H9 (cell line): ENCODE measurements around the gene CCDC88C. TPM values are rescaled to one million over a fixed set of nuclear protein-coding genes. Genes with fewer than 3 reads are reported as not detected.

Experiments used
- DNase-seq: peaks from one replicate; pipeline ENCODE4 v3.0.0-alpha.2; 2017
- H2AFZ ChIP-seq: one replicate; pipeline ENCODE4 v1.6.1; 2013; ENCODE audit warnings: mild to moderate bottlenecking, low read length, control low read depth, moderate library complexity
- H2AK5ac ChIP-seq: 2 replicates; pipeline ENCODE4 v1.6.1; 2013; ENCODE audit warnings: low read length, control low read depth, mixed read lengths; ENCODE audit not compliant: insufficient read length
- H2BK120ac ChIP-seq: one replicate; pipeline ENCODE4 v1.6.1; 2013; ENCODE audit warnings: low read depth, mild to moderate bottlenecking, low read length, control low read depth, inconsistent platforms; ENCODE audit not compliant: poor library complexity, severe bottlenecking
- H2BK12ac ChIP-seq: 2 replicates; pipeline ENCODE4 v1.6.1; 2013; ENCODE audit warnings: low read length, control low read depth, mixed read lengths, low read depth; ENCODE audit not compliant: insufficient read length
- H2BK15ac ChIP-seq: 2 replicates; pipeline ENCODE4 v1.6.1; 2013; ENCODE audit warnings: low read depth, low read length, control low read depth
- H2BK20ac ChIP-seq: one replicate; pipeline ENCODE4 v1.6.1; 2013; ENCODE audit warnings: low read depth, mild to moderate bottlenecking, low read length, control low read depth, inconsistent platforms; ENCODE audit not compliant: poor library complexity, severe bottlenecking
- H2BK5ac ChIP-seq: 2 replicates; pipeline ENCODE4 v1.6.1; 2013; ENCODE audit warnings: low read length, control low read depth, mixed read lengths; ENCODE audit not compliant: insufficient read length
- H3K14ac ChIP-seq: 2 replicates; pipeline ENCODE4 v1.6.1; 2013; ENCODE audit warnings: low read length, control low read depth; ENCODE audit not compliant: insufficient read depth
- H3K18ac ChIP-seq: 2 replicates; pipeline ENCODE4 v1.6.1; 2013; ENCODE audit warnings: low read depth, mild to moderate bottlenecking, mixed read lengths, low read length, control low read depth; ENCODE audit not compliant: insufficient read length
- H3K23ac ChIP-seq: 2 replicates; pipeline ENCODE4 v1.6.1; 2013; ENCODE audit warnings: low read length, control low read depth, mixed read lengths, low read depth; ENCODE audit not compliant: insufficient read length
- H3K23me2 ChIP-seq: 2 replicates; pipeline ENCODE4 v1.6.1; 2013; ENCODE audit warnings: low read depth, mild to moderate bottlenecking, mixed read lengths, low read length, control low read depth; ENCODE audit not compliant: insufficient read length, poor library complexity, severe bottlenecking
- H3K27ac ChIP-seq: 2 replicates; pipeline ENCODE4 v1.5.1; 2013; ENCODE audit warnings: low read length, control low read depth, mixed read lengths, low read depth; ENCODE audit not compliant: insufficient read length
- H3K27me3 ChIP-seq: 2 replicates; pipeline ENCODE4 v1.6.1; 2013; ENCODE audit warnings: low read length, control low read depth, inconsistent platforms; ENCODE audit not compliant: insufficient read depth
- H3K4ac ChIP-seq: 2 replicates; pipeline ENCODE4 v1.6.1; 2013; ENCODE audit warnings: low read depth, mild to moderate bottlenecking, control low read depth, inconsistent platforms, low read length, moderate library complexity
- H3K4me1 ChIP-seq: 2 replicates; pipeline ENCODE4 v1.6.1; 2013; ENCODE audit warnings: low read length, control low read depth, inconsistent platforms; ENCODE audit not compliant: insufficient read depth
- H3K4me2 ChIP-seq: 2 replicates; pipeline ENCODE4 v1.6.1; 2013; ENCODE audit warnings: low read length, control low read depth, mixed read lengths; ENCODE audit not compliant: insufficient read length, insufficient read depth
- H3K56ac ChIP-seq: 2 replicates; pipeline ENCODE4 v1.6.1; 2013; ENCODE audit warnings: low read depth, mild to moderate bottlenecking, mixed read lengths, low read length, control low read depth; ENCODE audit not compliant: insufficient read length
- H3K79me1 ChIP-seq: 2 replicates; pipeline ENCODE4 v1.6.1; 2013; ENCODE audit warnings: low read depth, mild to moderate bottlenecking, moderate library complexity, low read length, control low read depth, inconsistent platforms; ENCODE audit not compliant: insufficient read depth, poor library complexity, severe bottlenecking
- H3K79me2 ChIP-seq: 2 replicates; pipeline ENCODE4 v1.6.1; 2013; ENCODE audit warnings: low read length, control low read depth, inconsistent platforms; ENCODE audit not compliant: insufficient read depth
- H3K9ac ChIP-seq: 2 replicates; pipeline ENCODE4 v1.6.1; 2013; ENCODE audit warnings: low read length, control low read depth, mixed read lengths; ENCODE audit not compliant: insufficient read length; ENCODE audit errors: extremely low read depth
- H3K9me3 ChIP-seq: one replicate; pipeline ENCODE4 v1.6.1; 2013; ENCODE audit warnings: low read depth, low read length, inconsistent platforms; ENCODE audit not compliant: control insufficient read depth
- H3T11ph ChIP-seq: one replicate; pipeline ENCODE4 v1.6.1; 2013; ENCODE audit warnings: mild to moderate bottlenecking, low read length, control low read depth, inconsistent platforms
- H4K20me1 ChIP-seq: one replicate; pipeline ENCODE4 v1.6.1; 2013; ENCODE audit not compliant: control insufficient read depth, insufficient read length, insufficient read depth
- H4K5ac ChIP-seq: 2 replicates; pipeline ENCODE4 v1.6.1; 2013; ENCODE audit warnings: low read depth, mild to moderate bottlenecking, mixed read lengths, low read length, control low read depth; ENCODE audit not compliant: insufficient read length
- H4K8ac ChIP-seq: replicated peaks from 2 replicates; pipeline ENCODE4 v1.6.1; 2013; ENCODE audit warnings: low read length, control low read depth, mixed read lengths, low read depth; ENCODE audit not compliant: insufficient read length
- H4K91ac ChIP-seq: 2 replicates; pipeline ENCODE4 v1.6.1; 2013; ENCODE audit warnings: low read depth, mild to moderate bottlenecking, moderate library complexity, mixed read lengths, low read length, control low read depth; ENCODE audit not compliant: insufficient read length
- H3K27ac Mint-ChIP-seq, 3 experiments: 2 replicates in 2 of 3; 3 replicates in 1 of 3; pipeline ENCODE4 v1.8.0; 2020 to 2021; ENCODE audit warnings: mixed read lengths in 3 of 3, mild to moderate bottlenecking in 1 of 3, moderate library complexity in 1 of 3
- H3K27me3 Mint-ChIP-seq: 2 replicates; pipeline ENCODE4 v1.8.0; 2021; ENCODE audit warnings: low read depth, mild to moderate bottlenecking, moderate library complexity, mixed read lengths
- H3K36me3 Mint-ChIP-seq, 3 experiments: 2 replicates in 2 of 3; 3 replicates in 1 of 3; pipeline ENCODE4 v1.8.0; 2020 to 2021; ENCODE audit warnings: low read depth in 3 of 3, mixed read lengths in 3 of 3; ENCODE audit not compliant: insufficient read depth in 1 of 3
- H3K4me1 Mint-ChIP-seq, 2 experiments: 2 replicates each; pipeline ENCODE4 v1.8.0; 2020; ENCODE audit warnings: mixed read lengths in 2 of 2
- H3K4me3 Mint-ChIP-seq, 2 experiments: 2 replicates in 1 of 2; 3 replicates in 1 of 2; pipeline ENCODE4 v1.8.0; 2020 to 2021; ENCODE audit warnings: mild to moderate bottlenecking in 2 of 2, mixed read lengths in 2 of 2, moderate library complexity in 1 of 2
- H3K9me3 Mint-ChIP-seq, 2 experiments: 2 replicates in 1 of 2; 3 replicates in 1 of 2; pipeline ENCODE4 v1.8.0; 2020; ENCODE audit warnings: mild to moderate bottlenecking in 2 of 2, mixed read lengths in 2 of 2, moderate library complexity in 1 of 2
- CTCF ChIP-seq: fragments of 200-600 bp; sonication (generic); conservative IDR thresholded peaks from 3 replicates; pipeline ENCODE4 v1.8.0; 2021; ENCODE audit warnings: antibody characterized with exemption, mild to moderate bottlenecking
- WGBS: extraction: QIAGEN DNeasy Blood & Tissue Kit; methylation state at CpG from one replicate; pipeline ENCODE4 v1.1.7; 2013; ENCODE audit warnings: missing lambda C conversion rate, low lambda C conversion rate, mixed read lengths; ENCODE audit not compliant: insufficient read length; ENCODE audit errors: extremely low coverage; 5-methylcytosine and 5-hydroxymethylcytosine counted together
- total RNA-seq: library from RNA; stranded (reverse); gene quantifications from 2 replicates; pipeline ENCODE4 v1.2.1, GENCODE V29; 2021

The CCDC88C gene
- total RNA-seq, 1 experiment from 2014 or later = 52.4 TPM

DNA sequence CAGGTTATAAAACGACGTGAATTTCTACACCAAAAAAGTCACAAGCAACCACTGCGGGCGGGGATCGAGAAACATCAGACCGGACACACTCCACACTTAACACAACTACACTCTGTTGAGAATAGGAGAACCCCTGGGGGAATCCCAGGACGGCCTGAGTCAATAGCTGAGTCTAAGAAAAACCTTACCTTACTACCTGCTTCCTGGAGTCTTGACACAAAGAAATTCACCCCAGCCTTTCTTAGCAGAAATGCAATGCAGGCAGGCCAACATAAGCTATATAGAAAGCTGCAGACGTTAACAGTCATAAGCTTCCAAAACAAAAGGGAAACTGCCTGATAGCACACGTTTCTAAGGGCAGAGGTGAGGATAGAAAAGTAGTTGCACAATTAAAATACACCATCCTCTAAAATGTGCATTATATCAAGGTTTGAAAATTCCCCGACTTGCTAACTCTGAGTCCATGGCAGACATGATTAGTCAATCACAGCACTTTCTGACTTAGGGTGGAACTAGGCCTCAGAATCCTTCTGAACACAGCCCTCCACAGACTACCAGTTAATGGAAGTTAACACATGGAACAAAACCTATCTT, 68.0 kb downstream of the CCDC88C start:
- Histone ChIP-seq H3K23ac (no peak overlapping the region), H2BK120ac (no peak overlapping the region), H3K14ac (no peak overlapping the region), H2BK12ac (no peak overlapping the region), H3K79me2 (peaks cover 4% of the 10 kb centered on the region; the same call in 1 of the 2 replicates), H3K4me2 (no peak overlapping the region), H3K23me2 (no peaks in the 10 kb centered on the region), H2AK5ac (no peak overlapping the region), H3K18ac (no peak overlapping the region), H3K56ac (no peak overlapping the region), H4K8ac (no peak overlapping the region), H4K20me1 (no peaks in the 10 kb centered on the region), H2BK20ac (no peak overlapping the region), H3K79me1 (peaks cover 4% of the 10 kb centered on the region), H3K4ac (no peak overlapping the region), H3K9me3 (no peaks in the 10 kb centered on the region), H2BK15ac (no peak overlapping the region), H3K4me1 (peaks cover 2% of the 10 kb centered on the region; the same call in 1 of the 2 replicates), H3K9ac (no peak overlapping the region), H3K27ac (no peak overlapping the region), H2AFZ (no peak overlapping the region), H2BK5ac (no peak overlapping the region), H3K27me3 (no peaks in the 10 kb centered on the region), H4K5ac (no peak overlapping the region), H3T11ph (no peak overlapping the region), H4K91ac (no peak overlapping the region)
- DNase-seq = no peak
- Mint-ChIP-seq H3K9me3 (no peaks in the 10 kb centered on the region; a peak in 1 of 5 replicates), H3K27me3 (no peaks in the 10 kb centered on the region), H3K4me1 (peaks cover 54 to 60% of the 10 kb centered on the region in 2 experiments), H3K4me3 (no peak overlapping the region), H3K36me3 (no peaks in the 10 kb centered on the region; a peak in 2 of 7 replicates), H3K27ac (peak overlapping the region; percentile 33 to 91 (median 34))
- no CpG with 5 or more reads among the region's 10 CpGs for WGBS
- TF ChIP-seq CTCF = no peak
